ENCODE results near the gene TENT4A.

DNA sequence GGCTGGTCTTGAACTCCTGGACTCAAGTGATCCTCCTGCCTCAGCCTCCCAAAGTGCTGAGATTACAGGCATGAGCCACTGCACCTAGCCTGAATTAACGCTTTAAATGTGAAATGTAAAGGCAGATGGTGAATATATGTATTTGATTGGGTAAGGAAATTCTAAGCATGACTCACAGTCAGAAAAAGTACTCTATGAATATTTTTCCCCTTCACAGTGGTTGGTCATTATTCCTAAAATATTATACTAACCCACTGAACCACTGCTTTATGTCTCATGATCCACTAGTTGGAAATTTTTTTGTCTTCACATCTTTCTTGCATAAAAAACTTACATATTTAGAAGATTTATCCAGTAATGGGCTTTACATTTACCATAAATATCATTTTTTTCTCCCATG, 14.5 kb upstream of the TENT4A start:
- TF ChIP-seq, protein P1, sequence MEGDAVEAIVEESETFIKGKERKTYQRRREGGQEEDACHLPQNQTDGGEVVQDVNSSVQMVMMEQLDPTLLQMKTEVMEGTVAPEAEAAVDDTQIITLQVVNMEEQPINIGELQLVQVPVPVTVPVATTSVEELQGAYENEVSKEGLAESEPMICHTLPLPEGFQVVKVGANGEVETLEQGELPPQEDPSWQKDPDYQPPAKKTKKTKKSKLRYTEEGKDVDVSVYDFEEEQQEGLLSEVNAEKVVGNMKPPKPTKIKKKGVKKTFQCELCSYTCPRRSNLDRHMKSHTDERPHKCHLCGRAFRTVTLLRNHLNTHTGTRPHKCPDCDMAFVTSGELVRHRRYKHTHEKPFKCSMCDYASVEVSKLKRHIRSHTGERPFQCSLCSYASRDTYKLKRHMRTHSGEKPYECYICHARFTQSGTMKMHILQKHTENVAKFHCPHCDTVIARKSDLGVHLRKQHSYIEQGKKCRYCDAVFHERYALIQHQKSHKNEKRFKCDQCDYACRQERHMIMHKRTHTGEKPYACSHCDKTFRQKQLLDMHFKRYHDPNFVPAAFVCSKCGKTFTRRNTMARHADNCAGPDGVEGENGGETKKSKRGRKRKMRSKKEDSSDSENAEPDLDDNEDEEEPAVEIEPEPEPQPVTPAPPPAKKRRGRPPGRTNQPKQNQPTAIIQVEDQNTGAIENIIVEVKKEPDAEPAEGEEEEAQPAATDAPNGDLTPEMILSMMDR (IDR thresholded peaks at IDR 0.05; ENCODE audit: poor library complexity) = no peak
- no peak for TF ChIP-seq EZH2 (IDR thresholded peaks at IDR 0.05; ENCODE audit: borderline replicate concordance)
- TF ChIP-seq EZH2phosphoT487 (IDR thresholded peaks at IDR 0.05; ENCODE audit: low read depth, severe bottlenecking, unreplicated experiment) = no peak

Measured in hepatocyte (in vitro differentiated cells).